A204.1 (cell line): ENCODE measurements around the gene ANXA3.
"Not testable (repeated sequence)": the region's sequence is repeated elsewhere in the genome, so short reads cannot be mapped to it uniquely, and the experiment has no call there.

Source experiments
- FAIRE-seq: peaks from 2 replicates; lab custom pipeline; 2012; peaks lifted over from hg19 to GRCh38; lab: Jason Lieb, UNC

Gene ANXA3

GRCh38 chr4:78551420-78552351 is at the start of gene ANXA3:
Gene ANXA3, plus strand, starts transcription at chr4:78551770. Its CDS starts 2,704 bp downstream, at chr4:78554474.
- no peak for FAIRE-seq

- FAIRE-seq: not testable (repeated sequence)
Observed at GRCh38 chr4:78506260-78506659, 45.3 kb upstream of the ANXA3 start.

GRCh38 chr4:78509043-78509442 is 42.5 kb upstream of the ANXA3 start:
- no peak for FAIRE-seq

GRCh38 chr4:78510108-78510507 is 41.5 kb upstream of the ANXA3 start:
- FAIRE-seq: no peak

GRCh38 chr4:78510681-78511080 is 40.9 kb upstream of the ANXA3 start:
- FAIRE-seq: no peak

GRCh38 chr4:78512357-78512920 is 39.1 kb upstream of the ANXA3 start:
- FAIRE-seq: no peak

GRCh38 chr4:78513411-78513975 is 38.1 kb upstream of the ANXA3 start:
- no peak for FAIRE-seq

GRCh38 chr4:78517050-78517652 is 34.4 kb upstream of the ANXA3 start:
- FAIRE-seq: peak; percentile 92

- FAIRE-seq: no peak
Observed at GRCh38 chr4:78518561-78518960, 33.0 kb upstream of the ANXA3 start.

- FAIRE-seq: no peak
Observed at GRCh38 chr4:78519962-78520361, 31.6 kb upstream of the ANXA3 start.

- no peak for FAIRE-seq
Observed at GRCh38 chr4:78520808-78521226, 30.8 kb upstream of the ANXA3 start.

- FAIRE-seq: no peak
Observed at GRCh38 chr4:78524009-78524408, 27.6 kb upstream of the ANXA3 start.

- no peak for FAIRE-seq
Observed at GRCh38 chr4:78525559-78525958, 26.0 kb upstream of the ANXA3 start.

- FAIRE-seq: no peak
Observed at GRCh38 chr4:78527103-78527502, 24.5 kb upstream of the ANXA3 start.

GRCh38 chr4:78527555-78527954 is 24.0 kb upstream of the ANXA3 start:
- no peak for FAIRE-seq

GRCh38 chr4:78528327-78528726 is 23.2 kb upstream of the ANXA3 start:
- FAIRE-seq: no peak

GRCh38 chr4:78529569-78530209 is 21.9 kb upstream of the ANXA3 start:
- no peak for FAIRE-seq

- FAIRE-seq: no peak
Observed at GRCh38 chr4:78532046-78532445, 19.5 kb upstream of the ANXA3 start.

- no peak for FAIRE-seq
Observed at GRCh38 chr4:78533854-78534253, 17.7 kb upstream of the ANXA3 start.

- FAIRE-seq: no peak
Observed at GRCh38 chr4:78534286-78534955, 17.1 kb upstream of the ANXA3 start.

GRCh38 chr4:78542373-78542772 is 9.2 kb upstream of the ANXA3 start:
- FAIRE-seq: no peak
